ENCODE measurements around the gene PAAF1. TPM values are rescaled to one million over a fixed set of nuclear protein-coding genes. Genes with fewer than 3 reads are reported as not detected.

Gene PAAF1
- polyA plus RNA-seq, 1 donor from 2014 or later, result 16.8 TPM

Other genes starting within 250 kb of the PAAF1 start
- 50.3 TPM for gene PLEKHB1, start 230.4 kb upstream of the PAAF1 start, polyA plus RNA-seq
- 93.4 TPM for gene RAB6A, start 115.9 kb upstream of the PAAF1 start, polyA plus RNA-seq
- gene MRPL48, start 89.1 kb upstream of the PAAF1 start, polyA plus RNA-seq, result 61.0 TPM
- 66.9 TPM for gene COA4, start 153 bp upstream of the PAAF1 start, polyA plus RNA-seq
- gene DNAJB13, start 74.0 kb downstream of the PAAF1 start, polyA plus RNA-seq, result 0.35 TPM
- 1,475 TPM for gene UCP2, start 105.8 kb downstream of the PAAF1 start, polyA plus RNA-seq
- gene UCP3, start 132.1 kb downstream of the PAAF1 start, polyA plus RNA-seq, result 0.19 TPM